Measurements from ENCODE around the gene CATSPERE.
"Not testable (repeated sequence)": the region's sequence is repeated elsewhere in the genome, so short reads cannot be mapped to it uniquely, and the experiment has no call there.

The CATSPERE gene

DNA sequence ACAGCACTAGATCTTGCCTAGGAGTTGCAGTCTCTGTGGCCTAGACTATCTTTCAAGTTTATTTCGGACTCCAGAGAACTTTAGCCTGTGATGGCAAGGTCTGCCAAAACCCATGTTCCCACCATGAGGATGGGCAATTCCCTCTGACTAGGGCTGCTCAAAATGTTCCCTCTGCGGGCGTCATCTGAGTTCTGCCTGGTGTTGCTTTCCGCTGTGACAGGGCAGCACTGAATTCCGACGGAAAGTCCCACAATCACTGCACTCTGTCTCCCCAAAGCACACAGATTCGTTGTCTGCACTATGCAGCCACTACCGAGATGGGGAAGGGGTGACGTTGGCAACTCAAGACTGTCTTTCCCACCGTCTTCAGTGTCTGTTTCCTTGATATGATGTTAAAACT is 75.2 kb downstream of the CATSPERE start:
- TF ChIP-seq, protein P1, sequence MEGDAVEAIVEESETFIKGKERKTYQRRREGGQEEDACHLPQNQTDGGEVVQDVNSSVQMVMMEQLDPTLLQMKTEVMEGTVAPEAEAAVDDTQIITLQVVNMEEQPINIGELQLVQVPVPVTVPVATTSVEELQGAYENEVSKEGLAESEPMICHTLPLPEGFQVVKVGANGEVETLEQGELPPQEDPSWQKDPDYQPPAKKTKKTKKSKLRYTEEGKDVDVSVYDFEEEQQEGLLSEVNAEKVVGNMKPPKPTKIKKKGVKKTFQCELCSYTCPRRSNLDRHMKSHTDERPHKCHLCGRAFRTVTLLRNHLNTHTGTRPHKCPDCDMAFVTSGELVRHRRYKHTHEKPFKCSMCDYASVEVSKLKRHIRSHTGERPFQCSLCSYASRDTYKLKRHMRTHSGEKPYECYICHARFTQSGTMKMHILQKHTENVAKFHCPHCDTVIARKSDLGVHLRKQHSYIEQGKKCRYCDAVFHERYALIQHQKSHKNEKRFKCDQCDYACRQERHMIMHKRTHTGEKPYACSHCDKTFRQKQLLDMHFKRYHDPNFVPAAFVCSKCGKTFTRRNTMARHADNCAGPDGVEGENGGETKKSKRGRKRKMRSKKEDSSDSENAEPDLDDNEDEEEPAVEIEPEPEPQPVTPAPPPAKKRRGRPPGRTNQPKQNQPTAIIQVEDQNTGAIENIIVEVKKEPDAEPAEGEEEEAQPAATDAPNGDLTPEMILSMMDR (IDR thresholded peaks at IDR 0.05; ENCODE audit: low read depth, low read length, missing control alignments), result no peak
- DNase-seq (ENCODE audit: low read depth), result no peak
- H3K4me3 ChIP-seq (ENCODE audit: low read depth, low read length), result no peak overlapping the region

DNA sequence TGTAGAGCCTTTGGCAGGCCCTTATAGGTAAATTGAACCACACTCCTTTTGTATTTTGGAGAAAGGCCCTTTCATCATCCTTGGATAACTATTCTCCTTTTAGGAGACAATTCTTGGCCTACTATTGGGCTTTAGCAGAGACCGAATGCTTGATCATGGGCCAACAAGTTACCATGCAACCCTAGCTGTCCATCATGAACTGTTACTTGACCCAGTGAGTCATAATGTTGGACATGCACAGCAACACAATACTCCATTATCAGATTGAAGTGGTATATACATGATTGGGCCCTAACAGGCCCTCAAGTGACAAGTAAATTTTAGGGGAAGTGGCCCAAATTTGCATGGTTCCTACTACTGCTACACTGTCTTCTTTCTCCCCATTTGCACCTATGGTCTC is 84.4 kb downstream of the CATSPERE start:
- no peak for DNase-seq (ENCODE audit: low read depth)
- no peak overlapping the region for H3K4me3 ChIP-seq (ENCODE audit: low read depth, low read length)
- TF ChIP-seq, protein P1 (IDR thresholded peaks at IDR 0.05; ENCODE audit: low read depth, low read length, missing control alignments), result no peak

DNA sequence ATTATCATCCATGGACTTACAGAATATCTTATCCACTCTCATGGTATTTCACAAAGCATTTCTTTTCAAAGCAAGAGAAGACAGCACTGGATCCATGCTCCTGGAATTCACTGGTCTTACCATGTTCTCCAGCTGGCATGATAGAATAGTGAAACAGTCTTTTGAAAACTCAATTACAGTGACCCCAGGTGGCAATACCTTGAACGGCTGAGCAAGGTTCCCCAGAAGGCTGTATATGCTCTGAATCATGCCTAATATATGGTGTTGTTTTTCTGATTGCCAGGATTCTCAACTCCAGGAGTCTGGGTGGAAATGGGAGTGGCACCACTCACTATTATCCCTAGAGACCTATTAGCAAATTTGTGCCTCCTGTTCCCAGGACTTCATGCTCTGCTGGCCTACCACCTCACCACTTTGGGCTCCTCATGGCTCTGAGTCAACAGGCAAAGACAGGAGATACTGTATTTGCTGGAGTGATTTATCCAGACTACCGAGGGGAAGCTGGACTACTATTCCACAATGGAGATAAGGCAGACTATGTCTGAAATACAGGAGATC is 87.6 kb downstream of the CATSPERE start:
- TF ChIP-seq, protein P1 (IDR thresholded peaks at IDR 0.05; ENCODE audit: low read depth, low read length, missing control alignments), result no peak
- no peak for DNase-seq (ENCODE audit: low read depth)

DNA sequence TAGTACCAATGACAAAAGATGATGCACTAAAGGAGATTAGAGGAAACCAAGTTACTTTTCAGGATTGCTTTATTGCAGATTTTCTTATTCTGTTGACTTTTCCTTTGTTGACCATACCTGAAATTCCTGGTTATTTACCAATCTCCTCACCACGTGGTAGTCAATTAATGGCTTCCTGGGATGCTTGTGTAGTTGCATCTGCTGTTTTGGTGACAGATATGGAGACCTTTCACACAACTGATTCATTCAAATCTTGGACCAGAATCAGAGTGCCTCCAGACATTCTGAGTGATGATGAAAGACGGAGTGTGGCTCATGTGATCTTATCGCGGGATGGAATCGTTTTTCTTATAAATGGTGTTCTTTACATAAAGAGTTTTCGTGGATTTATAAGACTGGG is 91.3 kb downstream of the CATSPERE start:
- H3K4me3 ChIP-seq (ENCODE audit: low read depth, low read length), result no peak overlapping the region
- TF ChIP-seq, protein P1 (IDR thresholded peaks at IDR 0.05; ENCODE audit: low read depth, low read length, missing control alignments), result no peak
- no peak for DNase-seq (ENCODE audit: low read depth)

More for the DNA sequence above, 87.6 kb downstream of the CATSPERE start:
- H3K4me3 ChIP-seq (ENCODE audit: low read depth, low read length), result no peak overlapping the region

DNA sequence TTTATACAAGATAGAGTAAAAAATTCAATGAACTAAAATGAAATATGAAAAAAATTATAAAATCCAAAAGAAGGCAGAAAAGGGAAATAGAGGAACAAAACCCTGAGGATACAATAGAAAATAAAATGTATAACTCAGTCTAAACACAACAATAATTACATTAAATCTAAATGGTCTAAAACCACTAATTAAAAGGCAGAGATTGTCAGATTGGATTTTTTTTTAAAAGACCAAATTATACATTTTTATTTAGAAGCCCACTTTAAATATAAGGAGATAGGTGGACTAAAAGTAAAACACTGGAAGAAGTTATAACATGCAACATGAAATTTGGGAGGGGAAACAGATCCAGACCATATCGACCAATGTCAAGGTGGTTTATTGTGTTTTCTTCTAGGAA is 95.2 kb downstream of the CATSPERE start:
- TF ChIP-seq, protein P1 (IDR thresholded peaks at IDR 0.05; ENCODE audit: low read depth, low read length, missing control alignments), result no peak
- DNase-seq (ENCODE audit: low read depth), result no peak
- H3K4me3 ChIP-seq (ENCODE audit: low read depth, low read length), result no peak overlapping the region

DNA sequence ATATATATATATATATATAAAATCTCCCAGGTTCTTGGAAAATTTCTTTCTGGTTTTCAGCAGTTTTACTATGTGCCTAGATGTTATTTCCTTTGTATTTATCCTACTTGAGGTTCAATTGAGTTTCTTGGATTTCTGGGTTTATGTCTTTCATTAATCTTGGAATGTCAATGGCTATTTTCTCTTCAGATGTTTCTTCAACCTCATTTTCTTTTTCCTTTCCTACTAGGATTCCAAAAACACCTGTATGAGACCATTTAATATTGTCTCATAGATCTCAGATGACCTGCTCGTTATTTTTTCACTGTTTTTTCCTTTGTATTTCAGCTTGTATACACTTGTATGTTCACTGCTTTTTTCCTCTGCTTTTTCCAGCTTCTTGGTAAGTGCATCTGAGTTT is 96.5 kb downstream of the CATSPERE start:
- TF ChIP-seq, protein P1 (IDR thresholded peaks at IDR 0.05; ENCODE audit: low read depth, low read length, missing control alignments), result no peak
- H3K4me3 ChIP-seq (ENCODE audit: low read depth, low read length), result no peak overlapping the region

DNA sequence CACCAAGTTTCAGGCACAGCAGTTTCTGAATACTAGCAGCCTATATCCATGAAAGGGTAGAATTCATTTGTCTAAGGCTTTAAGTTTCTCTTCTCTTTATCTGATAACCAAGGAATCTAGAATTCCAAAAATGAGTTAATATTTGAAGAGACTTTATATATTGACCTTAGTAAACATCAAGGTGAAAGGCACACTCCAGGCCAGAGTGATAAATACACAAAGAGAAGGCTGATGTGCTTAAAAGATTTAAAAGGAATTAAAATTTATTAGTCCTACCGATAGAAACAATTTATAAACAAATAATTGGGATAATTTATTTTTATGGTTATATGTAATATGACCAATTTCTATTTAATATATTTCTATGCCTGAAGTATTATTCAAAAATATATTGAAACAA is 98.5 kb downstream of the CATSPERE start:
- DNase-seq (ENCODE audit: low read depth), result no peak
- no peak overlapping the region for H3K4me3 ChIP-seq (ENCODE audit: low read depth, low read length)
- TF ChIP-seq, protein P1 (IDR thresholded peaks at IDR 0.05; ENCODE audit: low read depth, low read length, missing control alignments), result no peak

More for the DNA sequence above, 96.5 kb downstream of the CATSPERE start:
- no peak for DNase-seq (ENCODE audit: low read depth)

DNA sequence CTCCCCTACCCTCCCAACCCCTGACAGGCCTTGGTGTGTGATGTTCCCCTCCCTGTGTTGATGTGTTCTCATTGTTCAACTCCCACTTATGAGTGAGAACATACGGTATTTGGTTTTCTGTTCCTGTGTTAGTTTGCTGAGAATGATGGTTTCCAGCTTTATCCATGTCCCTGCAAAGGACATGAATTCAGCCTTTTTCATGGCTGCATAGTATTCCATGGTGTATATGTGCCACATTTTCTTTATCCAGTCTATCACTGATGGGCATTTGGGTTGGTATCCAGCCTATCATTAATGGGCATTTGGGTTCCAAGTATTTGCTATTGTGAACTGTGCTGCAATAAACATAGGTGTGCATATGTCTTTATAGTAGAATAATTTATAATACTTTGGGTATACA is 101.8 kb downstream of the CATSPERE start:
- H3K4me3 ChIP-seq (ENCODE audit: low read depth, low read length); DNase-seq (ENCODE audit: low read depth): not testable (repeated sequence)

Measured in GM12864 (cell line).